OCI-LY3 (cell line): ENCODE results near the gene PKN2.

Experiments used
- H2AFZ ChIP-seq: fragments of 200-600, 300-600 bp; shearing (Covaris generic); 2 replicates; pipeline ENCODE4 v1.6.0; 2014; ENCODE audit warnings: antibody characterized with exemption, low read depth, low read length
- H3K27ac ChIP-seq: fragments of 200-600, 300-600 bp; sonication (generic); 2 replicates; pipeline ENCODE4 v1.5.1; 2014; ENCODE audit warnings: mild to moderate bottlenecking, low read length, moderate library complexity, mixed read lengths
- H3K27me3 ChIP-seq: fragments of 200-600, 300-600 bp; sonication (generic); 2 replicates; pipeline ENCODE4 v1.6.1; 2014; ENCODE audit warnings: low read depth, low read length, mixed read lengths
- H3K36me3 ChIP-seq: fragments of 200-600, 300-600 bp; sonication (generic); replicated peaks from 2 replicates; pipeline ENCODE3; 2014; ENCODE audit warnings: low read depth, low read length, mixed read lengths
- H3K4me1 ChIP-seq: fragments of 300-600, 200-600 bp; sonication (generic); 2 replicates; pipeline ENCODE4 v1.6.1; 2014; ENCODE audit warnings: low read length, mixed read lengths
- H3K4me2 ChIP-seq: fragments of 200-600, 300-600 bp; sonication (generic); 2 replicates; pipeline ENCODE4 v1.6.1; 2014; ENCODE audit warnings: low read length, mixed read lengths
- H3K4me3 ChIP-seq: fragments of 300-600, 200-600 bp; sonication (generic); 2 replicates; pipeline ENCODE4 v1.5.1; 2014; ENCODE audit warnings: antibody characterized with exemption, mild to moderate bottlenecking, low read length, moderate library complexity
- H3K79me2 ChIP-seq: fragments of 300-600, 200-600 bp; shearing (Covaris generic); 2 replicates; pipeline ENCODE4 v1.6.1; 2014; ENCODE audit warnings: mild to moderate bottlenecking, low read length, mixed read lengths
- H3K9ac ChIP-seq: fragments of 300-600, 200-600 bp; shearing (Covaris generic); 2 replicates; pipeline ENCODE4 v1.6.0; 2014; ENCODE audit warnings: mild to moderate bottlenecking, low read length, moderate library complexity
- H3K9me3 ChIP-seq: fragments of 200-600, 300-600 bp; shearing (Covaris generic); 2 replicates; pipeline ENCODE4 v1.6.1; 2014; ENCODE audit warnings: low read length, mixed read lengths; ENCODE audit not compliant: insufficient read depth
- H4K20me1 ChIP-seq: fragments of 200-600, 300-600 bp; sonication (generic); 2 replicates; pipeline ENCODE4 v1.6.1; 2016; ENCODE audit warnings: low read length, mixed read lengths; ENCODE audit not compliant: insufficient read depth
- CTCF ChIP-seq: fragments of 200-600, 300-600 bp; sonication (generic); IDR thresholded peaks from 2 replicates; pipeline ENCODE4 v1.5.1; 2014; ENCODE audit warnings: antibody characterized with exemption, low read length, low read depth
- EZH2phosphoT487 ChIP-seq: fragments of 200-600 bp; shearing (Covaris generic); IDR thresholded peaks from 2 replicates; pipeline ENCODE4 v1.6.1; 2018; ENCODE audit warnings: antibody characterized with exemption, mixed run types, low read depth

Gene PKN2

GRCh38 chr1:88799491-88799890 is 115.4 kb downstream of the PKN2 start:
- TF ChIP-seq EZH2phosphoT487 (no peak), CTCF (no peak)
- Histone ChIP-seq H3K9me3 (peaks cover 5% of the 10 kb centered on the region; the same call in 1 of the 2 replicates), H3K36me3 (peaks cover 23% of the 10 kb centered on the region), H3K27ac (no peak overlapping the region), H3K9ac (no peak overlapping the region), H4K20me1 (no peaks in the 10 kb centered on the region), H3K27me3 (no peaks in the 10 kb centered on the region), H2AFZ (no peak overlapping the region), H3K4me3 (no peak overlapping the region), H3K4me1 (peaks cover 8% of the 10 kb centered on the region), H3K79me2 (no peaks in the 10 kb centered on the region), H3K4me2 (no peak overlapping the region)

- no peaks in the 10 kb centered on the region for H3K27me3 ChIP-seq
- no peak overlapping the region for H3K4me3 ChIP-seq
- H3K4me1 ChIP-seq, result peaks cover 8% of the 10 kb centered on the region
- H3K9ac ChIP-seq, result no peak overlapping the region
- 0 out of 2 replicates have a peak overlapping the region, but pooled peaks have one; percentile 22 for H3K4me2 ChIP-seq
- H3K79me2 ChIP-seq, result no peaks in the 10 kb centered on the region
- TF ChIP-seq CTCF (peak; percentile 63), EZH2phosphoT487 (no peak)
- H3K36me3 ChIP-seq, result peaks cover 23% of the 10 kb centered on the region
- H3K27ac ChIP-seq, result peak overlapping the region; percentile 16; the same call in 1 of the 2 replicates
- H3K9me3 ChIP-seq, result peaks cover 5% of the 10 kb centered on the region; the same call in 1 of the 2 replicates
- H2AFZ ChIP-seq, result no peak overlapping the region
- no peaks in the 10 kb centered on the region for H4K20me1 ChIP-seq
These were observed 116.4 kb downstream of the PKN2 start for GRCh38 chr1:88800382-88801051.

GRCh38 chr1:88801575-88802208 is 117.6 kb downstream of the PKN2 start:
- H3K4me3 ChIP-seq, result no peak overlapping the region
- H3K9me3 ChIP-seq, result peaks cover 5% of the 10 kb centered on the region; the same call in 1 of the 2 replicates
- peak overlapping the region; percentile 44 for H3K27ac ChIP-seq
- H3K9ac ChIP-seq, result no peak overlapping the region
- TF ChIP-seq CTCF (no peak), EZH2phosphoT487 (no peak)
- H2AFZ ChIP-seq, result no peak overlapping the region
- H4K20me1 ChIP-seq, result no peaks in the 10 kb centered on the region
- no peak overlapping the region for H3K4me2 ChIP-seq
- no peaks in the 10 kb centered on the region for H3K79me2 ChIP-seq
- peaks cover 8% of the 10 kb centered on the region for H3K4me1 ChIP-seq
- peaks cover 23% of the 10 kb centered on the region for H3K36me3 ChIP-seq
- no peaks in the 10 kb centered on the region for H3K27me3 ChIP-seq

- Histone ChIP-seq H3K9me3 (peaks cover 5% of the 10 kb centered on the region; the same call in 1 of the 2 replicates), H3K27me3 (no peaks in the 10 kb centered on the region), H4K20me1 (no peaks in the 10 kb centered on the region), H3K4me1 (peaks cover 8% of the 10 kb centered on the region), H3K36me3 (peaks cover 23% of the 10 kb centered on the region), H3K4me2 (no peak overlapping the region), H3K27ac (peak overlapping the region; percentile 6; the same call in 1 of the 2 replicates), H2AFZ (no peak overlapping the region), H3K4me3 (no peak overlapping the region), H3K79me2 (no peaks in the 10 kb centered on the region), H3K9ac (no peak overlapping the region)
- TF ChIP-seq EZH2phosphoT487 (no peak), CTCF (no peak)
These were observed 118.3 kb downstream of the PKN2 start for GRCh38 chr1:88802404-88802803.
